Ishikawa (cell line): Measurements from ENCODE around the gene SYCE3.

Experiments used
- CEBPB ChIP-seq: IDR thresholded peaks from 2 replicates; pipeline ENCODE4 v1.6.1; 2012
- EP300 ChIP-seq: IDR thresholded peaks from 2 replicates; pipeline ENCODE4 v1.6.1; 2012; ENCODE audit warnings: borderline replicate concordance
- FOXM1 ChIP-seq: IDR thresholded peaks from 2 replicates; pipeline ENCODE4 v1.6.1; 2012; ENCODE audit warnings: low read depth, borderline replicate concordance
- MAX ChIP-seq: IDR thresholded peaks from 2 replicates; pipeline ENCODE4 v1.6.1; 2012
- RAD21 ChIP-seq: IDR thresholded peaks from 2 replicates; pipeline ENCODE4 v1.6.1; 2012; ENCODE audit warnings: low read depth
- TAF1 ChIP-seq: IDR thresholded peaks from 2 replicates; pipeline ENCODE4 v1.6.1; 2012; ENCODE audit warnings: low read depth, mild to moderate bottlenecking
- TEAD4 ChIP-seq: IDR thresholded peaks from 2 replicates; pipeline ENCODE4 v1.6.1; 2012
- YY1 ChIP-seq: IDR thresholded peaks from 2 replicates; pipeline ENCODE4 v1.6.1; 2012; ENCODE audit warnings: low read depth

- TF ChIP-seq RAD21 (no peak), FOXM1 (no peak), TEAD4 (no peak), MAX (no peak), TAF1 (no peak), YY1 (no peak), EP300 (no peak), CEBPB (no peak)
Observed at GRCh38 chr22:50530877-50531545, 31.7 kb downstream of the SYCE3 start.
